SU-DHL-6 (cell line): Measurements from ENCODE around the gene ORM1.
"Not testable (repeated sequence)": the region's sequence is repeated elsewhere in the genome, so short reads cannot be mapped to it uniquely, and the experiment has no call there.

Source experiments
- EZH2phosphoT487 ChIP-seq: fragments of 200-600 bp; sonication (generic), shearing (Covaris generic); conservative IDR thresholded peaks from 2 replicates; pipeline ENCODE4 v1.6.1; 2018; ENCODE audit warnings: mild to moderate bottlenecking, antibody characterized with exemption, low read length, moderate library complexity, mixed read lengths
- TF ChIP-seq, protein P1 (sequence below): fragments of 200-600 bp; sonication (generic); IDR thresholded peaks from one replicate; pipeline ENCODE4 v1.5.1; 2017; ENCODE audit warnings: antibody characterized with exemption, mild to moderate bottlenecking, low read length, moderate library complexity; ENCODE audit not compliant: insufficient read depth, poor library complexity, severe bottlenecking

DNA sequence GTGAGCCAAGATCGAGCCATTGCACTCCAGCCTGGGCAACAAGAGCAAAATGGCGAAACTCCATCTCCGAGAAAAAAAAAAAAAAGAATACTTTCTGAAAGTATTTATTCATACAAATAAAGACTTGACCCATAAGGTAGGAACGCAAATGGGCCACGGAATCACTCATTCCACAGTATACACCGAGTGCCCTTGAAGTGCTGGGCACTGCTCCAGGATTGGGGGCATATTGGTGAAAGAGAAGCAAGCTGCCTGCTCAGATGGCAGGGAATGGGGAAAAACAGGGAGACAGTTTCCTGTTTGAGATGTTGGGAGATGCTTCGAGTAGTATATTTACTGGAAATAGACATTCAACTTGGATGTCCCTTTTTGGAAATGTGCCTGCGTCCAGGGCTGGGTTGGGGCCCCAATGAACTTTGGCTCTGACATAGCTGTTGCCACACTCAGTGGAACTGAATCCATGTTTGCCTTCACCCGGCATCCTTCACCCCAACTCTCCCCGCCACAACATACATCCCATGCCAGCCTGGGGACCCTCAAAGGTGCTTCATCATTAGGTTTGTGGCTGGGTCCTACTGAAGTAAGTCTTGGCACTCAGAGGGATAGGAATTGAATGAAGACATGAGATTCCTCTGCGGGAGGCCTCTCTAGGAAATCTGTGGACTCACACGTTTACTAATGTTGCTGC lies 6.2 kb downstream of the ORM1 start:
- TF ChIP-seq, protein P1, sequence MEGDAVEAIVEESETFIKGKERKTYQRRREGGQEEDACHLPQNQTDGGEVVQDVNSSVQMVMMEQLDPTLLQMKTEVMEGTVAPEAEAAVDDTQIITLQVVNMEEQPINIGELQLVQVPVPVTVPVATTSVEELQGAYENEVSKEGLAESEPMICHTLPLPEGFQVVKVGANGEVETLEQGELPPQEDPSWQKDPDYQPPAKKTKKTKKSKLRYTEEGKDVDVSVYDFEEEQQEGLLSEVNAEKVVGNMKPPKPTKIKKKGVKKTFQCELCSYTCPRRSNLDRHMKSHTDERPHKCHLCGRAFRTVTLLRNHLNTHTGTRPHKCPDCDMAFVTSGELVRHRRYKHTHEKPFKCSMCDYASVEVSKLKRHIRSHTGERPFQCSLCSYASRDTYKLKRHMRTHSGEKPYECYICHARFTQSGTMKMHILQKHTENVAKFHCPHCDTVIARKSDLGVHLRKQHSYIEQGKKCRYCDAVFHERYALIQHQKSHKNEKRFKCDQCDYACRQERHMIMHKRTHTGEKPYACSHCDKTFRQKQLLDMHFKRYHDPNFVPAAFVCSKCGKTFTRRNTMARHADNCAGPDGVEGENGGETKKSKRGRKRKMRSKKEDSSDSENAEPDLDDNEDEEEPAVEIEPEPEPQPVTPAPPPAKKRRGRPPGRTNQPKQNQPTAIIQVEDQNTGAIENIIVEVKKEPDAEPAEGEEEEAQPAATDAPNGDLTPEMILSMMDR, result not testable (repeated sequence)
- TF ChIP-seq EZH2phosphoT487, result not testable (repeated sequence)
